HCT116 (cell line): ENCODE results near the gene PRR23A.

Experiments
- EZH2 ChIP-seq: fragments of 200-600 bp; sonication (generic); IDR thresholded peaks from 2 replicates; pipeline ENCODE4 v1.6.1; 2017; ENCODE audit warnings: antibody characterized with exemption, mixed run types
- EZH2phosphoT487 ChIP-seq: fragments of 200-600 bp; IDR thresholded peaks from 2 replicates; pipeline ENCODE4 v1.6.1; 2018; ENCODE audit warnings: antibody characterized with exemption, borderline replicate concordance
- JUND ChIP-seq: IDR thresholded peaks from 2 replicates; pipeline ENCODE4 v1.6.1; 2012
- POLR2A ChIP-seq: IDR thresholded peaks from 2 replicates; pipeline ENCODE4 v1.7.0; 2011; ENCODE audit warnings: borderline replicate concordance; ENCODE audit not compliant: insufficient read depth, insufficient read length; ENCODE audit errors: extremely low read depth
- POLR2AphosphoS5 ChIP-seq: IDR thresholded peaks from 2 replicates; pipeline ENCODE4 v1.6.1; 2011; ENCODE audit warnings: mild to moderate bottlenecking, low read depth, low read length, moderate library complexity
- RAD21 ChIP-seq: IDR thresholded peaks from 2 replicates; pipeline ENCODE4 v1.6.1; 2012; ENCODE audit warnings: low read depth, mild to moderate bottlenecking
- TCF7L2 ChIP-seq: IDR thresholded peaks from 2 replicates; pipeline ENCODE4 v1.7.0; 2011; ENCODE audit warnings: borderline replicate concordance, inconsistent platforms; ENCODE audit not compliant: insufficient read depth, insufficient read length; ENCODE audit errors: extremely low read depth
- YY1 ChIP-seq: IDR thresholded peaks from 2 replicates; pipeline ENCODE4 v1.6.1; 2011; ENCODE audit warnings: low read length, low read depth, moderate library complexity, mild to moderate bottlenecking; ENCODE audit not compliant: insufficient replicate concordance; ENCODE audit errors: extremely low read depth
- ZNF274 ChIP-seq: fragments of 200-500 bp; sonication (Bioruptor generic); IDR thresholded peaks from 2 replicates; pipeline ENCODE4 v1.6.1; 2014; ENCODE audit warnings: mild to moderate bottlenecking, low read depth, low read length, inconsistent platforms
- TF ChIP-seq, protein P1 (sequence below), 3 experiments: fragments of 200-600 bp in 1 of 3; sonication (generic) in 1 of 3; IDR thresholded peaks in 2 of 3; conservative IDR thresholded peaks in 1 of 3; 2 replicates each; pipeline ENCODE4 v1.5.1; 2012 to 2017; ENCODE audit warnings: low read depth in 2 of 3, low read length in 2 of 3, antibody characterized with exemption in 1 of 3, borderline replicate concordance in 1 of 3, control low read depth in 1 of 3, mild to moderate bottlenecking in 1 of 3, mixed read lengths in 1 of 3, mixed run types in 1 of 3, moderate library complexity in 1 of 3; ENCODE audit not compliant: insufficient read depth in 1 of 3
- TF ChIP-seq, protein P2 (sequence below): IDR thresholded peaks from 2 replicates; pipeline ENCODE4 v1.6.1; 2012; ENCODE audit warnings: low read depth

DNA sequence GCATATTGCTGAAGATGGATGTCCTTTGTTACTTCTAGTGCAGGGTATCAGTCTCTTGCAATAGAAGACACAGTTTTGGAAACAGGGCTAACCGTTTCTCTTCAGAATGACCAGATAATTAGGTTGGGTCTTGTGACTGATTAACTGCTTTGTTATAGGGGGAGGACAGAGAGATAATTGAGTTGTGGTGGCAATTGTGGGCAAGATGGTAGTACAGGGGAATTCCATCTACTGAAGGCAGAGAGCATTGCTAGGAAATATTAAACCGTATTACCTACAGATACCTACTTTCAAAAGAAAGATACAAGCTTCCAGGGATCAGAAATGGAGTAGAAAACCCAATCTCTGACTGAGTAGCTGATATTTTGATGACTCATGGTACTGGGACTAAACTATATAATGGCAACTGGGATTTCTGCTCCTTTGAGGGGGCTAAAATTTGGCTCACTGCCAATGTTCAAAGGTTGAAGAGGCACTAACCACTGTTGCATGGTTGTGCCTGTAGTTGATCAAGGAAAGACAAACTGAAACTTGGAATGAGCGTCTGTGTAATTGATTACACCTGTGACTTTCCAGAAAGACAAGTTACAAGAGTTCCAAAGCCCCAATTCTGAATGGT is 10.5 kb upstream of the PRR23A start:
- TF ChIP-seq, protein P1, sequence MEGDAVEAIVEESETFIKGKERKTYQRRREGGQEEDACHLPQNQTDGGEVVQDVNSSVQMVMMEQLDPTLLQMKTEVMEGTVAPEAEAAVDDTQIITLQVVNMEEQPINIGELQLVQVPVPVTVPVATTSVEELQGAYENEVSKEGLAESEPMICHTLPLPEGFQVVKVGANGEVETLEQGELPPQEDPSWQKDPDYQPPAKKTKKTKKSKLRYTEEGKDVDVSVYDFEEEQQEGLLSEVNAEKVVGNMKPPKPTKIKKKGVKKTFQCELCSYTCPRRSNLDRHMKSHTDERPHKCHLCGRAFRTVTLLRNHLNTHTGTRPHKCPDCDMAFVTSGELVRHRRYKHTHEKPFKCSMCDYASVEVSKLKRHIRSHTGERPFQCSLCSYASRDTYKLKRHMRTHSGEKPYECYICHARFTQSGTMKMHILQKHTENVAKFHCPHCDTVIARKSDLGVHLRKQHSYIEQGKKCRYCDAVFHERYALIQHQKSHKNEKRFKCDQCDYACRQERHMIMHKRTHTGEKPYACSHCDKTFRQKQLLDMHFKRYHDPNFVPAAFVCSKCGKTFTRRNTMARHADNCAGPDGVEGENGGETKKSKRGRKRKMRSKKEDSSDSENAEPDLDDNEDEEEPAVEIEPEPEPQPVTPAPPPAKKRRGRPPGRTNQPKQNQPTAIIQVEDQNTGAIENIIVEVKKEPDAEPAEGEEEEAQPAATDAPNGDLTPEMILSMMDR (IDR thresholded peaks at IDR 0.05 in 2 of 3, conservative IDR thresholded peaks at IDR 0.05 in 1 of 3; ENCODE audit: borderline replicate concordance in 1 of 3, insufficient read depth in 1 of 3, low read depth in 2 of 3, low read length in 2 of 3) = no peak
- TF ChIP-seq EZH2phosphoT487 (no peak), JUND (no peak), ZNF274 (no peak), POLR2AphosphoS5 (no peak), TCF7L2 (no peak), POLR2A (no peak), EZH2 (no peak), YY1 (no peak), RAD21 (no peak)
- TF ChIP-seq, protein P2, sequence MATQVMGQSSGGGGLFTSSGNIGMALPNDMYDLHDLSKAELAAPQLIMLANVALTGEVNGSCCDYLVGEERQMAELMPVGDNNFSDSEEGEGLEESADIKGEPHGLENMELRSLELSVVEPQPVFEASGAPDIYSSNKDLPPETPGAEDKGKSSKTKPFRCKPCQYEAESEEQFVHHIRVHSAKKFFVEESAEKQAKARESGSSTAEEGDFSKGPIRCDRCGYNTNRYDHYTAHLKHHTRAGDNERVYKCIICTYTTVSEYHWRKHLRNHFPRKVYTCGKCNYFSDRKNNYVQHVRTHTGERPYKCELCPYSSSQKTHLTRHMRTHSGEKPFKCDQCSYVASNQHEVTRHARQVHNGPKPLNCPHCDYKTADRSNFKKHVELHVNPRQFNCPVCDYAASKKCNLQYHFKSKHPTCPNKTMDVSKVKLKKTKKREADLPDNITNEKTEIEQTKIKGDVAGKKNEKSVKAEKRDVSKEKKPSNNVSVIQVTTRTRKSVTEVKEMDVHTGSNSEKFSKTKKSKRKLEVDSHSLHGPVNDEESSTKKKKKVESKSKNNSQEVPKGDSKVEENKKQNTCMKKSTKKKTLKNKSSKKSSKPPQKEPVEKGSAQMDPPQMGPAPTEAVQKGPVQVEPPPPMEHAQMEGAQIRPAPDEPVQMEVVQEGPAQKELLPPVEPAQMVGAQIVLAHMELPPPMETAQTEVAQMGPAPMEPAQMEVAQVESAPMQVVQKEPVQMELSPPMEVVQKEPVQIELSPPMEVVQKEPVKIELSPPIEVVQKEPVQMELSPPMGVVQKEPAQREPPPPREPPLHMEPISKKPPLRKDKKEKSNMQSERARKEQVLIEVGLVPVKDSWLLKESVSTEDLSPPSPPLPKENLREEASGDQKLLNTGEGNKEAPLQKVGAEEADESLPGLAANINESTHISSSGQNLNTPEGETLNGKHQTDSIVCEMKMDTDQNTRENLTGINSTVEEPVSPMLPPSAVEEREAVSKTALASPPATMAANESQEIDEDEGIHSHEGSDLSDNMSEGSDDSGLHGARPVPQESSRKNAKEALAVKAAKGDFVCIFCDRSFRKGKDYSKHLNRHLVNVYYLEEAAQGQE = no peak
